CD4-positive, CD25-positive, alpha-beta regulatory T cell (primary cell): ENCODE results near the gene ARMC12. TPM values are rescaled to one million over a fixed set of nuclear protein-coding genes. Genes with fewer than 3 reads are reported as not detected.

Experiments
- ATAC-seq, 2 donors: fragments of 150-1000 bp; cut with Tn5 transposase; one replicate each; pipeline ENCODE4 v1.10.0; 2021; ENCODE audit warnings: low read depth in 2 of 2, moderate number of reproducible peaks in 2 of 2, moderate library complexity in 1 of 2
- DNase-seq, 3 donors: peaks; one replicate each; pipeline versions ENCODE4 v3.0.0 to v3.0.0-alpha.2; 2012 to 2022; ENCODE audit warnings: mixed read lengths in 1 of 3
- H3K27ac ChIP-seq: one replicate; pipeline ENCODE4 v1.7.0; 2013; ENCODE audit warnings: mild to moderate bottlenecking, low read length; ENCODE audit not compliant: insufficient read depth, poor library complexity, severe bottlenecking
- H3K27me3 ChIP-seq: one replicate; pipeline ENCODE4 v1.7.0; 2013; ENCODE audit warnings: low read length; ENCODE audit not compliant: control insufficient read depth, insufficient read depth
- H3K36me3 ChIP-seq: one replicate; pipeline ENCODE4 v1.7.0; 2013; ENCODE audit warnings: mild to moderate bottlenecking, low read length, moderate library complexity; ENCODE audit not compliant: control insufficient read depth, insufficient read depth
- H3K4me1 ChIP-seq: 2 replicates; pipeline ENCODE4 v1.7.0; 2013; ENCODE audit warnings: mild to moderate bottlenecking, low read length; ENCODE audit not compliant: insufficient read depth, control insufficient read depth, poor library complexity, severe bottlenecking
- H3K4me3 ChIP-seq: one replicate; pipeline ENCODE4 v1.7.0; 2013; ENCODE audit warnings: low read depth, mild to moderate bottlenecking, low read length, moderate library complexity
- H3K9me3 ChIP-seq, 2 experiments: 1 replicate in 1 of 2; 2 replicates in 1 of 2; pipeline ENCODE4 v1.7.0; 2013; ENCODE audit warnings: low read length in 2 of 2, mild to moderate bottlenecking in 1 of 2, moderate library complexity in 1 of 2; ENCODE audit not compliant: control insufficient read depth in 2 of 2
- H3K27ac Mint-ChIP-seq, 3 donors: one replicate each; pipeline ENCODE4 v1.8.0; 2020 to 2022; ENCODE audit warnings: mild to moderate bottlenecking in 3 of 3, mixed read lengths in 3 of 3, moderate library complexity in 2 of 3
- H3K27me3 Mint-ChIP-seq: one replicate; pipeline ENCODE4 v1.8.0; 2022; ENCODE audit warnings: mild to moderate bottlenecking, mixed read lengths
- H3K36me3 Mint-ChIP-seq: one replicate; pipeline ENCODE4 v1.8.0; 2020; ENCODE audit warnings: mixed read lengths
- H3K4me1 Mint-ChIP-seq, 4 donors: one replicate each; pipeline ENCODE4 v1.8.0; 2020 to 2022; ENCODE audit warnings: mixed read lengths in 4 of 4, mild to moderate bottlenecking in 1 of 4
- H3K4me3 Mint-ChIP-seq, 4 donors: one replicate each; pipeline ENCODE4 v1.8.0; 2020 to 2022; ENCODE audit warnings: mild to moderate bottlenecking in 4 of 4, mixed read lengths in 4 of 4, moderate library complexity in 3 of 4
- H3K9me3 Mint-ChIP-seq, 7 donors: one replicate each; pipeline ENCODE4 v1.8.0; 2020 to 2022; ENCODE audit warnings: mixed read lengths in 7 of 7, mild to moderate bottlenecking in 3 of 7, moderate library complexity in 2 of 7
- polyA plus RNA-seq, 4 donors: library from polyadenylated mRNA; unstranded; fragments of 300-500 nt; fragmentation: Illumina TruSeq; gene quantifications; one replicate each; pipeline ENCODE4 v1.2.3, GENCODE V29; 2021
- total RNA-seq: library from RNA; stranded (reverse); gene quantifications from one replicate; pipeline ENCODE4 v1.2.3, GENCODE V29; 2022

ARMC12 gene
- total and polyA plus RNA-seq, 5 donors from 2014 or later: 0.57 TPM; not detected in 4

- Histone ChIP-seq H3K4me3 (no peak overlapping the region), H3K27me3 (no peaks in the 10 kb centered on the region), H3K4me1 (no peaks in the 10 kb centered on the region), H3K27ac (no peak overlapping the region), H3K36me3 (no peaks in the 10 kb centered on the region), H3K9me3 (no peaks in the 10 kb centered on the region)
- H3K27me3 Mint-ChIP-seq: peaks cover 21% of the 10 kb centered on the region
- ATAC-seq (no peak), DNase-seq (no peak)
- no peak overlapping the region for H3K27ac Mint-ChIP-seq
- no peaks in the 10 kb centered on the region for H3K36me3 Mint-ChIP-seq
- H3K4me1 Mint-ChIP-seq: no peaks in the 10 kb centered on the region
- no peaks in the 10 kb centered on the region for H3K9me3 Mint-ChIP-seq
- H3K4me3 Mint-ChIP-seq: no peak overlapping the region
Observed at GRCh38 chr6:35794536-35795452, 58.0 kb downstream of the ARMC12 start.

DNA sequence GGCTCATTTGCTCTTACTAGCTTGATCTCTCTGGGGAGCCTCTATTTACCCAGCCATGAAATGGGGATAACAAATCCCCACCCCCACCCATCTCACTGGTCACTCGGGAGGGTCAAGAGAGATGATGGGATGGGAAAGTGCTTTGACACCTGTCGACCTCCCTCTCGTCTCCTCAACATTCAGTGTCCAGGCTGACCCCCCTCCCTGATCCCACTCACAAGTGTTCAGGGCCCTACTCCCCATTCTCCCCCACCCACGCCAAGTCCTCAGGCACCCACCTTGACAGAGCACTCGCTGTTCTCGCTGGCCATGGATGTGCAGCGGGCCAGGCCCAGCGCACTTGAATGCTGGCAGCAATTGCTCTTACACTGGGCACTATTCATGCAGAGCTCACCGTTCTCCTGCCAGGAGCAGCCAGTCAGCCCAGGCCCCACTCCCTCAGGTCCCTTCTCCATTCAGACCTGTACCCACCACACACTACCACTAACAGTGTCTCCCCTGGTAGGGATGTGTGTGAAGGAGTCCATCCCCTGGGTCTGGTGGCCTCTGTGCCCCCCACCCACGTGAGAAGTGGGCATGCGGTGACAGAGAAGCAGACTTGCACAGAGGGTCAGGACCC lies 58.7 kb downstream of the ARMC12 start:
- ATAC-seq: no peak
- no peaks in the 10 kb centered on the region for H3K36me3 Mint-ChIP-seq
- Histone ChIP-seq H3K27ac (no peak overlapping the region), H3K9me3 (no peaks in the 10 kb centered on the region), H3K27me3 (no peaks in the 10 kb centered on the region), H3K36me3 (no peaks in the 10 kb centered on the region), H3K4me3 (no peak overlapping the region), H3K4me1 (no peaks in the 10 kb centered on the region)
- no peak overlapping the region for H3K27ac Mint-ChIP-seq
- no peak overlapping the region for H3K4me3 Mint-ChIP-seq
- H3K4me1 Mint-ChIP-seq: no peaks in the 10 kb centered on the region
- peaks cover 16% of the 10 kb centered on the region for H3K27me3 Mint-ChIP-seq
- H3K9me3 Mint-ChIP-seq: no peaks in the 10 kb centered on the region
- no peak for DNase-seq

- no peak overlapping the region for H3K4me3 Mint-ChIP-seq
Observed at GRCh38 chr6:35796236-35796635, 59.4 kb downstream of the ARMC12 start.

DNA sequence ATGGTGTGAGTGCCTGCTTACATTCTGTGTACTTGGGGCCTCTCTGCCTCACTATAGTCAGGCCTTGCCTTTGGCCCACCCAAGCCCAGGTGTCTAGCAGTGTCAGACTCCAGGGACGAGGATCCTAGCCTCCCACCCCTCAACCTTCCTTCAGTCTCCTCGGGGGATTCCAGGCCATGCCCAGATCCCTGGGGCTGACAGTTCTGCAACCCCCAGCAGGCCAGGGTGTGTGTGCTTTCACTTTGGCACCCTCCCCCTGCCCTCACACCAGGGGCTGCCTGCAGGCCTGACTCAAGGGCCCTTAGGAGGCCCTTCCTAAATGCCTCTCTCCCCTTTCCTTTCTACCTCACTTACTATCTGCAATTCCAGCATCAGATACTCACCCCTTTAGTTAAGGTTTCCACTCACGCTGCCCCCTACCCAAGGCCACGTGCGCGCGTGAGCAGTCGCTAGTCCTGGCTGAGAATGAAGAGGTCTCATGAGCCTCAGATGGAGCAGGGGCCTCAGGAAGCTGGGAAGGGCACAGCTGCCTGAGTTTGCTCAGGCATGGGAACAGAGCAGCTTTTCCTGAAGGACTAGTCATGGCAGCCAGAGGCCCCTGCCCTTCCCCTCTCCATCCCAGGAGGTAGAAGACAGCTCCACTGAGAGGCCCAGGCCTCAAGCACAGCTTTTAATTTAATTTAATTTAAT lies 61.1 kb downstream of the ARMC12 start:
- ATAC-seq (no peak), DNase-seq (no peak)
- Histone ChIP-seq H3K9me3 (no peaks in the 10 kb centered on the region), H3K36me3 (no peaks in the 10 kb centered on the region), H3K27ac (no peak overlapping the region), H3K4me3 (no peak overlapping the region), H3K27me3 (no peaks in the 10 kb centered on the region), H3K4me1 (no peaks in the 10 kb centered on the region)
- Mint-ChIP-seq H3K4me1 (no peaks in the 10 kb centered on the region), H3K36me3 (no peaks in the 10 kb centered on the region), H3K4me3 (no peak overlapping the region), H3K27me3 (peaks cover 17% of the 10 kb centered on the region), H3K9me3 (no peaks in the 10 kb centered on the region), H3K27ac (peak overlapping the region in 1 of 3 donors; percentile 15)

More at GRCh38 chr6:35796236-35796635, 59.4 kb downstream of the ARMC12 start:
- Mint-ChIP-seq H3K27ac (no peak overlapping the region), H3K9me3 (no peaks in the 10 kb centered on the region), H3K27me3 (peaks cover 13% of the 10 kb centered on the region), H3K4me1 (no peaks in the 10 kb centered on the region), H3K36me3 (no peaks in the 10 kb centered on the region)
- ATAC-seq (no peak), DNase-seq (no peak)
- no peaks in the 10 kb centered on the region for H3K4me1 ChIP-seq
- no peak overlapping the region for H3K4me3 ChIP-seq
- H3K9me3 ChIP-seq: no peaks in the 10 kb centered on the region
- no peak overlapping the region for H3K27ac ChIP-seq
- no peaks in the 10 kb centered on the region for H3K27me3 ChIP-seq
- H3K36me3 ChIP-seq: no peaks in the 10 kb centered on the region

Other genes with a start within 250 kb of the ARMC12 start
- not detected for gene TEAD3, start 240.0 kb upstream of the ARMC12 start, total RNA-seq
- under 1 TPM in 3 of 4 donors, not detected in 1; 0.18 to 0.24 (median 0.20) TPM for gene TEAD3, start 240.0 kb upstream of the ARMC12 start, polyA plus RNA-seq
- not detected for gene TULP1, start 224.1 kb upstream of the ARMC12 start, total RNA-seq
- not detected for gene TULP1, start 224.1 kb upstream of the ARMC12 start, polyA plus RNA-seq
- 55.0 TPM for gene FKBP5, start 48.1 kb upstream of the ARMC12 start, total RNA-seq
- 100 to 1,000 TPM in 2 of 4 donors, 10 to 100 TPM in 2; 27.5 to 157 (median 106) TPM for gene FKBP5, start 48.1 kb upstream of the ARMC12 start, polyA plus RNA-seq
- gene CLPSL2, start 39.6 kb downstream of the ARMC12 start, total RNA-seq: not detected
- gene CLPSL2, start 39.6 kb downstream of the ARMC12 start, polyA plus RNA-seq: not detected
- not detected for gene CLPSL1, start 44.0 kb downstream of the ARMC12 start, total RNA-seq
- gene CLPSL1, start 44.0 kb downstream of the ARMC12 start, polyA plus RNA-seq: not detected
- not detected for gene CLPS, start 60.3 kb downstream of the ARMC12 start, total RNA-seq
- not detected for gene CLPS, start 60.3 kb downstream of the ARMC12 start, polyA plus RNA-seq
- not detected for gene LHFPL5, start 68.3 kb downstream of the ARMC12 start, total RNA-seq
- gene LHFPL5, start 68.3 kb downstream of the ARMC12 start, polyA plus RNA-seq: not detected
- 47.0 TPM for gene SRPK1, start 184.1 kb downstream of the ARMC12 start, total RNA-seq
- gene SRPK1, start 184.1 kb downstream of the ARMC12 start, polyA plus RNA-seq: 10 to 100 TPM; 53.5 to 65.4 (median 57.8) TPM